Esophagus squamous epithelium (tissue), 4 donors: ENCODE measurements around the gene POLR1B.

Experiments used
- POLR2A ChIP-seq, 4 donors: fragments of 450-650 bp; IDR thresholded peaks; one replicate each; pipeline ENCODE4 v1.6.1; 2017; ENCODE audit warnings: antibody characterized with exemption in 4 of 4, mild to moderate bottlenecking in 4 of 4, moderate library complexity in 3 of 4
- TF ChIP-seq, protein P1 (sequence below), 6 experiments: fragments of 450-650 bp in 4 of 6; fragments of 200-600 bp in 2 of 6; sonication (generic) in 2 of 6; IDR thresholded peaks; one replicate each; pipeline ENCODE4 v1.5.1; 2016 to 2019; ENCODE audit warnings: antibody characterized with exemption in 6 of 6, mild to moderate bottlenecking in 4 of 6, moderate library complexity in 4 of 6

DNA sequence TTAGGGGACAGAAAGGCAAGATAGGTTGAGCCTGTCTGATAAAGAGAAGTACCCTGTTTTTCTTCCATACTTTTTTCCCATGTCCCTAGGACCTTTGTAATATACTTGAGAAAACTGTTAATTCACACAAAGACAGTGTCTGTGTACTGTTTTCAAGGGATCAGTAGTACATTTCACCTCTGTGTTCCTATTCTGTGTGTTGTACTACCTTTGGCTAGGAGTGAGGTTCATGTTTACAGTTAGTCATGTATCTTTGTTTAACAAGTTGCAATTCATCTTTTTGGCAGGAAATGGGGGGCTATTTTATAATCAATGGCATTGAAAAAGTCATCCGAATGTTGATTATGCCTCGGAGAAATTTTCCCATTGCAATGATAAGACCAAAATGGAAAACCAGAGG, 6.7 kb downstream of the POLR1B start:
- TF ChIP-seq, protein P1, sequence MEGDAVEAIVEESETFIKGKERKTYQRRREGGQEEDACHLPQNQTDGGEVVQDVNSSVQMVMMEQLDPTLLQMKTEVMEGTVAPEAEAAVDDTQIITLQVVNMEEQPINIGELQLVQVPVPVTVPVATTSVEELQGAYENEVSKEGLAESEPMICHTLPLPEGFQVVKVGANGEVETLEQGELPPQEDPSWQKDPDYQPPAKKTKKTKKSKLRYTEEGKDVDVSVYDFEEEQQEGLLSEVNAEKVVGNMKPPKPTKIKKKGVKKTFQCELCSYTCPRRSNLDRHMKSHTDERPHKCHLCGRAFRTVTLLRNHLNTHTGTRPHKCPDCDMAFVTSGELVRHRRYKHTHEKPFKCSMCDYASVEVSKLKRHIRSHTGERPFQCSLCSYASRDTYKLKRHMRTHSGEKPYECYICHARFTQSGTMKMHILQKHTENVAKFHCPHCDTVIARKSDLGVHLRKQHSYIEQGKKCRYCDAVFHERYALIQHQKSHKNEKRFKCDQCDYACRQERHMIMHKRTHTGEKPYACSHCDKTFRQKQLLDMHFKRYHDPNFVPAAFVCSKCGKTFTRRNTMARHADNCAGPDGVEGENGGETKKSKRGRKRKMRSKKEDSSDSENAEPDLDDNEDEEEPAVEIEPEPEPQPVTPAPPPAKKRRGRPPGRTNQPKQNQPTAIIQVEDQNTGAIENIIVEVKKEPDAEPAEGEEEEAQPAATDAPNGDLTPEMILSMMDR (IDR thresholded peaks at IDR 0.05): no peak
- TF ChIP-seq POLR2A (IDR thresholded peaks at IDR 0.05): no peak
